IMR-90 (cell line): Measurements from ENCODE around the gene FXYD5. TPM values are rescaled to one million over a fixed set of nuclear protein-coding genes. Genes with fewer than 3 reads are reported as not detected.

Experiments
- ATAC-seq: fragments of 200-7000 bp; cut with Tn5 transposase; 2 replicates; pipeline ENCODE4 v1.9.1; 2020; ENCODE audit warnings: low read depth, mild to moderate bottlenecking, moderate library complexity
- BruUV-seq: library from RNA; stranded (reverse); fragments of 400-500 nt; replicated peaks from 2 replicates; lab custom pipeline; 2021; lab: Mats Ljungman, UMichigan
- CTCF ChIA-PET: fragments of 300-600 bp; formaldehyde crosslinking; extraction: SDS; loops from one replicate; lab custom pipeline; 2021; ENCODE audit warnings: antibody characterized with exemption; lab: Yijun Ruan, JAX
- POLR2A ChIA-PET: fragments of 300-600 bp; sonication (Branson Sonifier 250); formaldehyde crosslinking; loops from one replicate; lab custom pipeline; 2022; ENCODE audit warnings: antibody characterized with exemption; ENCODE audit not compliant: unreplicated experiment; lab: Charles Lee
- DNase-seq: peaks from one replicate; pipeline ENCODE4 v3.0.0; 2013
- H2AFZ ChIP-seq: replicated peaks from 2 replicates; pipeline ENCODE3; 2013; ENCODE audit warnings: low read length, mild to moderate bottlenecking; ENCODE audit not compliant: poor library complexity
- H2AK5ac ChIP-seq: 2 replicates; pipeline ENCODE4 v1.6.1; 2013; ENCODE audit warnings: low read depth, low read length, inconsistent platforms
- H2AK9ac ChIP-seq: replicated peaks from 2 replicates; pipeline ENCODE3; 2013; ENCODE audit warnings: mild to moderate bottlenecking, low read depth, low read length, moderate library complexity; ENCODE audit not compliant: poor library complexity
- H2BK120ac ChIP-seq: 2 replicates; pipeline ENCODE4 v1.6.1; 2013; ENCODE audit warnings: low read depth, low read length, inconsistent platforms
- H2BK15ac ChIP-seq: 3 replicates; pipeline ENCODE4 v1.6.1; 2013; ENCODE audit warnings: low read depth, low read length, inconsistent platforms
- H2BK20ac ChIP-seq: 2 replicates; pipeline ENCODE4 v1.6.1; 2013; ENCODE audit warnings: low read depth, mild to moderate bottlenecking, inconsistent platforms, low read length, moderate library complexity
- H2BK5ac ChIP-seq: 2 replicates; pipeline ENCODE4 v1.6.1; 2013; ENCODE audit warnings: mild to moderate bottlenecking, low read depth, low read length, inconsistent platforms; ENCODE audit not compliant: poor library complexity, severe bottlenecking
- H3K14ac ChIP-seq: replicated peaks from 2 replicates; pipeline ENCODE4 v1.6.1; 2013; ENCODE audit warnings: low read depth, low read length, inconsistent platforms
- H3K18ac ChIP-seq: 2 replicates; pipeline ENCODE4 v1.6.1; 2013; ENCODE audit warnings: low read depth, low read length, control low read depth
- H3K23ac ChIP-seq: 2 replicates; pipeline ENCODE4 v1.6.1; 2013; ENCODE audit warnings: low read depth, low read length, inconsistent platforms
- H3K27ac ChIP-seq: 2 replicates; pipeline ENCODE4 v1.5.1; 2013; ENCODE audit warnings: mild to moderate bottlenecking, control low read depth, low read length; ENCODE audit not compliant: insufficient read depth
- H3K27me3 ChIP-seq: 2 replicates; pipeline ENCODE4 v1.6.1; 2013; ENCODE audit warnings: low read length; ENCODE audit not compliant: control insufficient read depth, insufficient read depth
- H3K36me3 ChIP-seq: 2 replicates; pipeline ENCODE4 v1.6.1; 2013; ENCODE audit warnings: low read length, mixed read lengths; ENCODE audit not compliant: control insufficient read depth, insufficient read depth
- H3K4ac ChIP-seq: 2 replicates; pipeline ENCODE4 v1.6.1; 2013; ENCODE audit warnings: low read depth, low read length, inconsistent platforms
- H3K4me1 ChIP-seq: 2 replicates; pipeline ENCODE4 v1.6.1; 2013; ENCODE audit warnings: low read length, mixed read lengths; ENCODE audit not compliant: control insufficient read depth, insufficient read depth
- H3K4me2 ChIP-seq: 2 replicates; pipeline ENCODE4 v1.6.1; 2013; ENCODE audit warnings: low read depth, mild to moderate bottlenecking, control low read depth, low read length, moderate library complexity
- H3K4me3 ChIP-seq: 2 replicates; pipeline ENCODE4 v1.5.1; 2013; ENCODE audit warnings: low read depth, mild to moderate bottlenecking, control low read depth, low read length, moderate library complexity; ENCODE audit not compliant: insufficient read depth
- H3K56ac ChIP-seq: 2 replicates; pipeline ENCODE4 v1.6.1; 2013; ENCODE audit warnings: low read length, inconsistent platforms; ENCODE audit not compliant: insufficient read depth; ENCODE audit errors: extremely low read depth
- H3K79me1 ChIP-seq, 2 experiments: 2 replicates each; pipeline ENCODE4 v1.6.1; 2013; ENCODE audit warnings: low read length in 2 of 2, inconsistent platforms in 1 of 2, low read depth in 1 of 2
- H3K9ac ChIP-seq: 2 replicates; pipeline ENCODE4 v1.6.1; 2013; ENCODE audit warnings: low read depth, low read length, control low read depth
- H3K9me1 ChIP-seq: 2 replicates; pipeline ENCODE4 v1.6.1; 2013; ENCODE audit warnings: low read length, inconsistent platforms; ENCODE audit not compliant: insufficient read depth
- H3K9me3 ChIP-seq: 2 replicates; pipeline ENCODE4 v1.6.1; 2013; ENCODE audit warnings: low read length; ENCODE audit not compliant: control insufficient read depth, insufficient read depth
- H4K20me1 ChIP-seq: 2 replicates; pipeline ENCODE4 v1.6.1; 2013; ENCODE audit warnings: low read length, inconsistent platforms; ENCODE audit not compliant: insufficient read depth
- H4K5ac ChIP-seq: 2 replicates; pipeline ENCODE4 v1.6.1; 2013; ENCODE audit warnings: mild to moderate bottlenecking, low read depth, low read length, control low read depth
- H4K8ac ChIP-seq, 2 experiments: 2 replicates each; pipeline ENCODE4 v1.6.1; 2013; ENCODE audit warnings: low read depth in 2 of 2, low read length in 2 of 2, control low read depth in 1 of 2, inconsistent platforms in 1 of 2
- H4K91ac ChIP-seq: 2 replicates; pipeline ENCODE4 v1.6.1; 2013; ENCODE audit warnings: low read depth, low read length, inconsistent platforms; ENCODE audit not compliant: insufficient read depth
- BHLHE40 ChIP-seq: fragments of 150-350 bp; IDR thresholded peaks from 2 replicates; pipeline ENCODE4 v1.6.1; 2016; ENCODE audit warnings: mild to moderate bottlenecking, low read depth, low read length
- CEBPB ChIP-seq: IDR thresholded peaks from 2 replicates; pipeline ENCODE4 v1.6.1; 2012; ENCODE audit warnings: low read depth, low read length, improper control_type of control experiment
- CHD1 ChIP-seq: IDR thresholded peaks from 2 replicates; pipeline ENCODE4 v1.6.1; 2012; ENCODE audit warnings: low read depth, low read length, improper control_type of control experiment
- CTCF ChIP-seq: conservative IDR thresholded peaks from 2 replicates; pipeline ENCODE4 v1.5.1; 2012; ENCODE audit warnings: mild to moderate bottlenecking, low read depth, low read length, improper control_type of control experiment
- ELK1 ChIP-seq: fragments of 150-350 bp; IDR thresholded peaks from 2 replicates; pipeline ENCODE4 v1.6.1; 2016; ENCODE audit warnings: low read depth, mild to moderate bottlenecking, low read length, moderate library complexity, borderline replicate concordance
- FOS ChIP-seq: fragments of 150-350 bp; IDR thresholded peaks from 2 replicates; pipeline ENCODE4 v1.6.1; 2016; ENCODE audit warnings: low read depth, low read length
- MAFK ChIP-seq: IDR thresholded peaks from 2 replicates; pipeline ENCODE4 v1.6.1; 2012; ENCODE audit warnings: low read depth, low read length, improper control_type of control experiment
- MAZ ChIP-seq: IDR thresholded peaks from 2 replicates; pipeline ENCODE4 v1.6.1; 2012; ENCODE audit warnings: low read depth, mild to moderate bottlenecking, low read length, improper control_type of control experiment, moderate library complexity, borderline replicate concordance
- MXI1 ChIP-seq: IDR thresholded peaks from 2 replicates; pipeline ENCODE4 v1.6.1; 2012; ENCODE audit warnings: low read depth, mild to moderate bottlenecking, low read length, moderate library complexity, borderline replicate concordance
- NFE2L2 ChIP-seq: fragments of 150-350 bp; IDR thresholded peaks from 2 replicates; pipeline ENCODE4 v1.6.1; 2016; ENCODE audit warnings: low read depth, mild to moderate bottlenecking, low read length
- POLR2A ChIP-seq: IDR thresholded peaks from 2 replicates; pipeline ENCODE4 v1.6.1; 2012; ENCODE audit warnings: mild to moderate bottlenecking, low read depth, low read length
- RAD21 ChIP-seq: IDR thresholded peaks from 2 replicates; pipeline ENCODE4 v1.6.1; 2012; ENCODE audit warnings: low read length, improper control_type of control experiment
- RCOR1 ChIP-seq: IDR thresholded peaks from 2 replicates; pipeline ENCODE4 v1.6.1; 2012; ENCODE audit warnings: mild to moderate bottlenecking, low read length, improper control_type of control experiment; ENCODE audit not compliant: insufficient replicate concordance
- RFX5 ChIP-seq: IDR thresholded peaks from 2 replicates; pipeline ENCODE4 v1.8.0; 2012; ENCODE audit warnings: low read depth, mild to moderate bottlenecking, low read length, moderate library complexity
- SMC3 ChIP-seq: fragments of 150-350 bp; IDR thresholded peaks from 2 replicates; pipeline ENCODE4 v1.6.1; 2016; ENCODE audit warnings: low read depth, mild to moderate bottlenecking, antibody characterized with exemption, low read length, moderate library complexity
- USF2 ChIP-seq: fragments of 150-350 bp; IDR thresholded peaks from 2 replicates; pipeline ENCODE4 v1.6.1; 2017; ENCODE audit warnings: mild to moderate bottlenecking, antibody characterized with exemption, low read length, low read depth
- WGBS, 2 experiments: methylation state at CpG; one replicate each; pipeline versions ENCODE4 v1.1.5 to v1.1.7; 2013; ENCODE audit warnings: missing lambda C conversion rate in 2 of 2; ENCODE audit not compliant: insufficient read length in 1 of 2; ENCODE audit errors: extremely low coverage in 2 of 2; 5-methylcytosine and 5-hydroxymethylcytosine counted together
- dilution Hi-C: fragments of 300-500 bp; cut with HindIII; formaldehyde crosslinking; loops from one replicate; pipeline ENCODE4 v1.14.3; 2018; ENCODE audit warnings: low sequenced_read_pairs; ENCODE audit not compliant: unreplicated experiment
- in situ Hi-C: fragments of 300-500 bp; cut with MboI; formaldehyde crosslinking; loops from 3 replicates; pipeline ENCODE4 v1.14.3; 2019; ENCODE audit warnings: low sequenced_read_pairs, inconsistent platforms, mixed read lengths
- intact Hi-C: fragments of 100-400 bp; cut with micrococcal nuclease; formaldehyde crosslinking; loops from 2 replicates; pipeline ENCODE4 v1.10.0; 2022
- polyA plus RNA-seq, 3 experiments: library from polyadenylated mRNA; depleted of rRNA; stranded (reverse); fragments of >200 nt; gene quantifications; 2 replicates each; pipeline ENCODE4 v1.2.3, GENCODE V29; 2012; ENCODE audit warnings: low replicate concordance in 1 of 3
- total RNA-seq: library from RNA; depleted of rRNA; stranded (reverse); fragments of >200 nt; gene quantifications from 2 replicates; pipeline ENCODE4 v1.2.3, GENCODE V29; 2012

FXYD5 gene
- total and polyA plus RNA-seq, 2 of the 4 experiments (the other 2 are of a cell fraction) = 53.6 to 245 TPM

GRCh38 chr19:35214766-35215422, 60.4 kb downstream of the FXYD5 start:
- H3K4me3 ChIP-seq = no peak overlapping the region
- no peak overlapping the region for H3K18ac ChIP-seq
- no peak overlapping the region for H4K8ac ChIP-seq
- H2BK120ac ChIP-seq = no peak overlapping the region
- H3K9ac ChIP-seq = no peak overlapping the region
- no peaks in the 10 kb centered on the region for H3K9me1 ChIP-seq
- ATAC-seq (no peak), DNase-seq (no peak)
- peaks cover 3% of the 10 kb centered on the region; the same call in 1 of the 2 replicates for H3K9me3 ChIP-seq
- intact Hi-C loops = no loop called here
- no peak overlapping the region for H3K56ac ChIP-seq
- no peak overlapping the region for H3K23ac ChIP-seq
- ChIA-PET POLR2A (no interaction called here), CTCF (no interaction called here)
- no peak overlapping the region for H2BK20ac ChIP-seq
- H3K4ac ChIP-seq = no peak overlapping the region
- H4K5ac ChIP-seq = no peak overlapping the region
- H2AFZ ChIP-seq = no peak overlapping the region
- in situ Hi-C loops = no loop called here
- no peaks in the 10 kb centered on the region for H4K20me1 ChIP-seq
- dilution Hi-C loops = no loop called here
- H2AK9ac ChIP-seq = no peak overlapping the region
- no peak overlapping the region for H2BK15ac ChIP-seq
- H3K14ac ChIP-seq = no peak overlapping the region
- TF ChIP-seq MXI1 (no peak), ELK1 (no peak), MAZ (no peak), FOS (no peak), RAD21 (no peak), RCOR1 (no peak), POLR2A (no peak), USF2 (no peak), NFE2L2 (no peak), MAFK (no peak), CTCF (no peak), SMC3 (no peak), RFX5 (no peak), CHD1 (no peak), BHLHE40 (no peak), CEBPB (no peak)
- no peak overlapping the region for H2BK5ac ChIP-seq
- H3K27ac ChIP-seq = no peak overlapping the region
- H3K4me2 ChIP-seq = no peak overlapping the region
- BruUV-seq = no TSS peak
- H2AK5ac ChIP-seq = no peak overlapping the region
- H3K27me3 ChIP-seq = no peaks in the 10 kb centered on the region; the same call in 1 of the 2 replicates
- no CpG with 5 or more reads among the region's 7 CpGs for WGBS, 2 experiments
- H3K79me1 ChIP-seq = no peaks in the 10 kb centered on the region
- H3K4me1 ChIP-seq = no peaks in the 10 kb centered on the region
- H3K36me3 ChIP-seq = no peaks in the 10 kb centered on the region
- H4K91ac ChIP-seq = no peak overlapping the region
